GM12878 (cell line): Measurements from ENCODE around the gene MYOM1. TPM values are rescaled to one million over a fixed set of nuclear protein-coding genes. Genes with fewer than 3 reads are reported as not detected.

Source experiments
- ATAC-seq: fragments of 200-7000 bp; cut with Tn5 transposase; 3 replicates; pipeline ENCODE4 v1.9.1; 2020; ENCODE audit warnings: mild to moderate bottlenecking, moderate library complexity
- BruUV-seq: library from RNA; stranded (reverse); fragments of 400-500 nt; replicated peaks from 2 replicates; lab custom pipeline; 2021; lab: Mats Ljungman, UMichigan
- CTCF ChIA-PET: fragments of 300-600 bp; sonication (Branson Sonifier 250); formaldehyde crosslinking; extraction: SDS; loops from one replicate; lab custom pipeline; 2021; ENCODE audit warnings: inconsistent platforms; lab: Yijun Ruan, JAX
- POLR2A ChIA-PET: fragments of 350-600 bp; formaldehyde crosslinking; extraction: SDS; loops from one replicate; lab custom pipeline; 2021; ENCODE audit warnings: inconsistent platforms; lab: Charles Lee
- RAD21 ChIA-PET: fragments of 300-600 bp; sonication (Branson Sonifier 250); formaldehyde crosslinking; loops from one replicate; lab custom pipeline; 2023; ENCODE audit warnings: antibody characterized with exemption; ENCODE audit not compliant: unreplicated experiment; lab: Charles Lee
- SMC1A ChIA-PET: fragments of 300-600 bp; sonication (Branson Sonifier 250); formaldehyde crosslinking; loops from one replicate; lab custom pipeline; 2023; ENCODE audit not compliant: unreplicated experiment, uncharacterized antibody; lab: Charles Lee
- DNase-seq: peaks from one replicate; pipeline ENCODE4 v3.0.0-alpha.2; 2011; ENCODE audit warnings: low read depth, low spot score
- FAIRE-seq: peaks from 3 replicates; lab custom pipeline; 2011; peaks lifted over from hg19 to GRCh38; lab: Jason Lieb, UNC
- H2AFZ ChIP-seq: 2 replicates; pipeline ENCODE4 v1.6.0; 2011; ENCODE audit warnings: low read depth, low read length, control low read depth; ENCODE audit not compliant: control insufficient read depth
- H3K27ac ChIP-seq: 2 replicates; pipeline ENCODE4 v1.5.1; 2011; ENCODE audit warnings: control low read depth; ENCODE audit not compliant: control insufficient read depth, insufficient read depth
- H3K27me3 ChIP-seq, 2 experiments: replicated peaks in 1 of 2; 2 replicates each; pipeline versions ENCODE4 v1.6.0 to v1.6.1; 2011; ENCODE audit warnings: low read length in 1 of 2; ENCODE audit not compliant: control insufficient read depth in 2 of 2, insufficient read depth in 2 of 2
- H3K36me3 ChIP-seq, 2 experiments: 2 replicates each; pipeline ENCODE4 v1.5.1; 2011; ENCODE audit warnings: low read length in 1 of 2; ENCODE audit not compliant: control insufficient read depth in 2 of 2, insufficient read depth in 2 of 2
- H3K4me1 ChIP-seq: 2 replicates; pipeline ENCODE4 v1.6.1; 2011; ENCODE audit warnings: mild to moderate bottlenecking, low read length, moderate library complexity, mixed read lengths; ENCODE audit not compliant: control insufficient read depth, insufficient read depth
- H3K4me2 ChIP-seq: 2 replicates; pipeline ENCODE4 v1.6.0; 2011; ENCODE audit warnings: control low read depth; ENCODE audit not compliant: control insufficient read depth, insufficient read depth
- H3K4me3 ChIP-seq: fragments of 200-600 bp; sonication (generic); 2 replicates; pipeline ENCODE4 v1.5.1; 2016
- H3K79me2 ChIP-seq: 2 replicates; pipeline ENCODE4 v1.6.0; 2011; ENCODE audit warnings: low read length; ENCODE audit not compliant: control insufficient read depth, insufficient read depth
- H3K9ac ChIP-seq: 2 replicates; pipeline ENCODE4 v1.8.0; 2011; ENCODE audit warnings: low read length, control low read depth, mixed read lengths; ENCODE audit not compliant: control insufficient read depth, insufficient read depth
- H3K9me3 ChIP-seq: replicated peaks from 3 replicates; pipeline ENCODE4 v1.5.1; 2011; ENCODE audit warnings: mild to moderate bottlenecking, low read length; ENCODE audit not compliant: control insufficient read depth, insufficient read depth
- H4K20me1 ChIP-seq: 2 replicates; pipeline ENCODE4 v1.6.0; 2011; ENCODE audit not compliant: control insufficient read depth, insufficient read depth
- BRCA1 ChIP-seq: IDR thresholded peaks from 2 replicates; pipeline ENCODE4 v1.6.1; 2011; ENCODE audit warnings: low read depth, low read length, improper control_type of control experiment
- ETV6 ChIP-seq, 2 experiments: fragments of 450-650 bp in 1 of 2; IDR thresholded peaks in 1 of 2; conservative IDR thresholded peaks in 1 of 2; 2 replicates each; pipeline ENCODE4 v1.6.1; 2014; ENCODE audit warnings: antibody characterized with exemption in 1 of 2, borderline replicate concordance in 1 of 2, low read depth in 1 of 2, mild to moderate bottlenecking in 1 of 2, moderate library complexity in 1 of 2
- IRF3 ChIP-seq: fragments of 450-650 bp; IDR thresholded peaks from 2 replicates; pipeline ENCODE4 v1.6.1; 2014; ENCODE audit warnings: mild to moderate bottlenecking
- NR2C2 ChIP-seq: IDR thresholded peaks from 2 replicates; pipeline ENCODE4 v1.6.1; 2011; ENCODE audit warnings: borderline replicate concordance, low read depth; ENCODE audit not compliant: control insufficient read depth, insufficient read length
- PAX5 ChIP-seq: IDR thresholded peaks from 2 replicates; pipeline ENCODE4 v1.6.1; 2011; ENCODE audit warnings: low read depth, low read length, borderline replicate concordance
- POLR2AphosphoS2 ChIP-seq: IDR thresholded peaks from 2 replicates; pipeline ENCODE4 v1.6.1; 2011; ENCODE audit warnings: low read depth, mild to moderate bottlenecking, low read length, improper control_type of control experiment, moderate library complexity
- USF1 ChIP-seq: IDR thresholded peaks from 2 replicates; pipeline ENCODE4 v1.6.1; 2011; ENCODE audit warnings: borderline replicate concordance, low read depth, mild to moderate bottlenecking, moderate library complexity, mixed read lengths, low read length; ENCODE audit not compliant: insufficient read depth; ENCODE audit errors: extremely low read length
- ZBTB40 ChIP-seq: fragments of 450-650 bp; IDR thresholded peaks from 2 replicates; pipeline ENCODE4 v1.6.1; 2016; ENCODE audit warnings: mild to moderate bottlenecking, moderate library complexity, borderline replicate concordance
- ZNF687 ChIP-seq: fragments of 450-650 bp; IDR thresholded peaks from 2 replicates; pipeline ENCODE4 v1.6.1; 2017; ENCODE audit warnings: mild to moderate bottlenecking, moderate library complexity
- WGBS: methylation state at CpG from one replicate; pipeline ENCODE4 v1.1.6; 2016; ENCODE audit warnings: low lambda C conversion rate; ENCODE audit not compliant: insufficient replicate concordance, insufficient coverage; ENCODE audit errors: missing lambda C conversion rate; 5-methylcytosine and 5-hydroxymethylcytosine counted together
- in situ Hi-C: fragments of 300-500 bp; cut with MboI; formaldehyde crosslinking; loops from 9 replicates; pipeline ENCODE4 v1.14.3; 2018; ENCODE audit warnings: mixed read lengths
- intact Hi-C: fragments of 100-400 bp; cut with micrococcal nuclease; formaldehyde crosslinking; loops from one replicate; pipeline ENCODE4 v1.14.2; 2022; ENCODE audit not compliant: unreplicated experiment
- polyA plus RNA-seq, 11 experiments: library from polyadenylated mRNA; depleted of rRNA in 4 of 11; unstranded in 6 of 11; stranded (reverse) in 5 of 11; fragments of >200 nt; fragmentation: Nextera tagmentation in 4 of 11; fragmentation: Illumina TruSeq in 1 of 11; extraction: Ambion mirVana in 4 of 11; extraction: Trizol in 1 of 11; gene quantifications; 1 replicate in 1 of 11; 2 replicates in 10 of 11; pipeline versions ENCODE4 v1.2.1 to v1.2.3, GENCODE V29; 2011 to 2016; ENCODE audit warnings: inconsistent platforms in 2 of 11, missing spikeins in 2 of 11, low read depth in 1 of 11
- total RNA-seq, 4 experiments: library from RNA; depleted of rRNA in 3 of 4; stranded (reverse); fragments of >200 nt in 3 of 4; fragmentation: Illumina TruSeq in 1 of 4; extraction: Trizol in 1 of 4; gene quantifications; 2 replicates each; pipeline versions ENCODE4 v1.2.1 to v1.2.3, GENCODE V29; 2013 to 2021

The MYOM1 gene
- total and polyA plus RNA-seq, 10 of the 15 experiments (the other 5 are each of a cell fraction or from before 2014, with no cell fraction given) = 0.06 to 1.0 (median 0.57) TPM

- Histone ChIP-seq H4K20me1 (no peaks in the 10 kb centered on the region), H3K4me2 (no peak overlapping the region), H3K27ac (no peak overlapping the region), H3K9ac (no peak overlapping the region), H2AFZ (no peak overlapping the region), H3K27me3 (no peaks in the 10 kb centered on the region), H3K36me3 (no peaks in the 10 kb centered on the region), H3K79me2 (no peaks in the 10 kb centered on the region), H3K9me3 (no peaks in the 10 kb centered on the region), H3K4me3 (no peak overlapping the region), H3K4me1 (no peaks in the 10 kb centered on the region)
- BruUV-seq = no TSS peak
- in situ Hi-C loops (loop anchor here (10.0 kb wide), 1 partner anchor 198 kb away; no protein-coding TSS in a partner anchor), intact Hi-C loops (no loop called here)
- WGBS = 67% methylated on average over 3 of the region's 3 CpGs
- ChIA-PET POLR2A (no interaction called here), RAD21 (no interaction called here), SMC1A (interaction anchor here (0.5 kb wide), 1 partner anchor 18 kb away, joined by 3 read pairs; no protein-coding TSS in a partner anchor), CTCF (interaction anchor here (0.6 to 1.4 kb wide), 3 partner anchors 19 to 291 kb away, joined by 3 read pairs; no protein-coding TSS in a partner anchor)
- no peak for TF ChIP-seq ZNF687
- TF ChIP-seq BRCA1 = no peak
- no peak for TF ChIP-seq IRF3
- no peak for TF ChIP-seq ETV6 (conservative IDR thresholded peaks at IDR 0.05 in 1 of 2, IDR thresholded peaks at IDR 0.05 in 1 of 2; ENCODE audit: borderline replicate concordance in 1 of 2, low read depth in 1 of 2)
- no peak for TF ChIP-seq NR2C2
- no peak for TF ChIP-seq USF1
- no peak for TF ChIP-seq ZBTB40
- no peak for TF ChIP-seq PAX5
- no peak for TF ChIP-seq POLR2AphosphoS2
- no peak for ATAC-seq
- no peak for FAIRE-seq
- no peak for DNase-seq
Observed at GRCh38 chr18:3132700-3133099, 87.1 kb downstream of the MYOM1 start.
